ENCODE measurements around the gene IL15.

Gene IL15

GRCh38 chr4:141768954-141769353, 132.6 kb downstream of the IL15 start:
- in situ Hi-C loops (cut with HindIII; ENCODE audit: low sequenced_read_pairs) = no loop called here

GRCh38 chr4:141771889-141772830, 135.8 kb downstream of the IL15 start:
- in situ Hi-C loops (cut with HindIII; ENCODE audit: low sequenced_read_pairs) = no loop called here

- in situ Hi-C loops (cut with HindIII; ENCODE audit: low sequenced_read_pairs) = no loop called here
These were observed 136.5 kb downstream of the IL15 start for GRCh38 chr4:141772838-141773237.

GRCh38 chr4:141782205-141782604, 145.8 kb downstream of the IL15 start:
- in situ Hi-C loops (cut with HindIII; ENCODE audit: low sequenced_read_pairs) = no loop called here
